Uterus (tissue), 4 donors: ENCODE data around the gene ARHGAP10. TPM values are rescaled to one million over a fixed set of nuclear protein-coding genes. Genes with fewer than 3 reads are reported as not detected.

ENCODE experiments used
- DNase-seq, 2 donors: peaks; one replicate each; pipeline ENCODE4 v3.0.0-alpha.2; 2019 to 2020
- H3K27ac ChIP-seq, 2 donors: fragments of 200-600 bp; sonication (generic); 1 replicate in 1 of 2; 2 replicates in 1 of 2; pipeline ENCODE4 v1.5.1; 2016 to 2018
- H3K27me3 ChIP-seq, 2 donors: fragments of 200-600 bp; sonication (generic); one replicate each; pipeline ENCODE4 v1.5.1; 2018 to 2019; ENCODE audit warnings: control low read depth in 1 of 2
- H3K36me3 ChIP-seq, 2 donors: fragments of 200-600 bp; sonication (generic); one replicate each; pipeline ENCODE4 v1.5.1; 2019; ENCODE audit warnings: control low read depth in 1 of 2
- H3K4me1 ChIP-seq, 2 donors: fragments of 200-600 bp; sonication (generic); one replicate each; pipeline ENCODE4 v1.5.1; 2018 to 2019; ENCODE audit warnings: control low read depth in 1 of 2
- H3K4me3 ChIP-seq, 2 donors: fragments of 200-600 bp; sonication (generic); 1 replicate in 1 of 2; 2 replicates in 1 of 2; pipeline ENCODE4 v1.5.1; 2018 to 2019; ENCODE audit warnings: mild to moderate bottlenecking in 1 of 2
- H3K9me3 ChIP-seq, 2 donors: fragments of 200-600 bp; sonication (generic); one replicate each; pipeline ENCODE4 v1.5.1; 2019; ENCODE audit warnings: control low read depth in 1 of 2
- POLR2A ChIP-seq, 2 donors: fragments of 450-650 bp; IDR thresholded peaks; one replicate each; pipeline ENCODE4 v1.6.1; 2016; ENCODE audit warnings: antibody characterized with exemption in 2 of 2, mild to moderate bottlenecking in 1 of 2, moderate library complexity in 1 of 2
- intact Hi-C: fragments of 100-400 bp; cut with DNase I; formaldehyde crosslinking; loops from one replicate; pipeline ENCODE4 v1.15.1; 2023; ENCODE audit warnings: low total_unique reads
- total RNA-seq, 4 donors: library from RNA; depleted of rRNA in 3 of 4; stranded (reverse); fragments of >200 nt in 3 of 4; gene quantifications; one replicate each; pipeline versions ENCODE4 v1.1.0 to v1.2.4, GENCODE V29; 2014 to 2023
- TF ChIP-seq, protein P1 (sequence below), 4 experiments: fragments of 200-600 bp in 2 of 4; fragments of 450-650 bp in 2 of 4; sonication (generic) in 2 of 4; IDR thresholded peaks; one replicate each; pipeline ENCODE4 v1.5.1; 2016 to 2019; ENCODE audit warnings: antibody characterized with exemption in 4 of 4, mild to moderate bottlenecking in 2 of 4, moderate library complexity in 1 of 4
- donor health status: DM: yes; HTN: yes; CAD: no.

The ARHGAP10 gene
- total RNA-seq, 4 donors from 2014 or later: 25.1 to 94.4 (median 54.4) TPM

DNA sequence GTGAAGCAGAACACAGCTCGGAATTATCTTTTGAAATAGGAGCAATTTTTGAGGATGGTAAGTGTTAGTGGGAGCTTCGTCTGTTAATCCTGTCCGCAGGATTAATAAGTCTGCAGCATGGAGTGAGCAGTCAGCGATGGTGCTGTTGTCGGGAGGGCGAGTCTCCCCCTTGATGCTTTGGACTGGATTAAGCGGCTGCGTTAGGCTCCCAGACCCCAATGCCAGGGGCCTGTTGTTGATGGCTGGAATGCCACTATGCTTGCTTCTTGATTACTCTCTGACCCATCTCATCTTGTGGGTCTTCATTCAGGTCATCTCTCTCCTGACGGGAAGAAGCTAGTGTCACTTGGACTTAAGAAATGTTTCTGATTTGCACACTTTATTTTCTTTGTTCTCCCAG is 332.6 kb downstream of the ARHGAP10 start:
- no peaks in the 10 kb centered on the region for H3K4me1 ChIP-seq

DNA sequence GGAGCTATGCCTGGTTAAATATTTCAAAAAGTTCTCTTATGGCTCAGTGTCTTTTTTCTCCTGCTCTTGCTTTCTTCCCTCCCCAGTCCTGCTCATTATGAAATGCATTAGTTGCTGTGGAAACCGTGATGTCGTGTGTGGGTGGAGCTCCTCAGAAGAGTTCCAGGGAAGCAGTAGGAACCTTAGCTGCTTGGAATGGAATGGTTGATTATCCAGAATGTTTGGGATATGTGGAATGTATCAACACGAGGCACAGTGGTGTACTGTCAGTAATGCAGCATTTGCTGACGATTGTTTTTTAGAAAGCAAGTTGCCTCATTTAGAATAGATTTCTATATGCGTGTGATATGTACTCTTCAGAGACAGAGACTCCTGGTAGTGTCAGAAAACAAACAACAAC is 333.2 kb downstream of the ARHGAP10 start:
- DNase-seq: no peak
- Histone ChIP-seq H3K27me3 (no peaks in the 10 kb centered on the region), H3K4me3 (no peak overlapping the region), H3K4me1 (no peaks in the 10 kb centered on the region), H3K27ac (no peak overlapping the region), H3K9me3 (no peaks in the 10 kb centered on the region), H3K36me3 (no peaks in the 10 kb centered on the region)
- intact Hi-C loops: no loop called here
- TF ChIP-seq, protein P1, sequence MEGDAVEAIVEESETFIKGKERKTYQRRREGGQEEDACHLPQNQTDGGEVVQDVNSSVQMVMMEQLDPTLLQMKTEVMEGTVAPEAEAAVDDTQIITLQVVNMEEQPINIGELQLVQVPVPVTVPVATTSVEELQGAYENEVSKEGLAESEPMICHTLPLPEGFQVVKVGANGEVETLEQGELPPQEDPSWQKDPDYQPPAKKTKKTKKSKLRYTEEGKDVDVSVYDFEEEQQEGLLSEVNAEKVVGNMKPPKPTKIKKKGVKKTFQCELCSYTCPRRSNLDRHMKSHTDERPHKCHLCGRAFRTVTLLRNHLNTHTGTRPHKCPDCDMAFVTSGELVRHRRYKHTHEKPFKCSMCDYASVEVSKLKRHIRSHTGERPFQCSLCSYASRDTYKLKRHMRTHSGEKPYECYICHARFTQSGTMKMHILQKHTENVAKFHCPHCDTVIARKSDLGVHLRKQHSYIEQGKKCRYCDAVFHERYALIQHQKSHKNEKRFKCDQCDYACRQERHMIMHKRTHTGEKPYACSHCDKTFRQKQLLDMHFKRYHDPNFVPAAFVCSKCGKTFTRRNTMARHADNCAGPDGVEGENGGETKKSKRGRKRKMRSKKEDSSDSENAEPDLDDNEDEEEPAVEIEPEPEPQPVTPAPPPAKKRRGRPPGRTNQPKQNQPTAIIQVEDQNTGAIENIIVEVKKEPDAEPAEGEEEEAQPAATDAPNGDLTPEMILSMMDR (IDR thresholded peaks at IDR 0.05): no peak
- no peak for TF ChIP-seq POLR2A (IDR thresholded peaks at IDR 0.05)

More for the DNA sequence above, 332.6 kb downstream of the ARHGAP10 start:
- intact Hi-C loops: no loop called here
- Histone ChIP-seq H3K27me3 (no peaks in the 10 kb centered on the region), H3K36me3 (no peaks in the 10 kb centered on the region), H3K27ac (no peak overlapping the region), H3K9me3 (no peaks in the 10 kb centered on the region), H3K4me3 (no peak overlapping the region)
- no peak for DNase-seq
- no peak for TF ChIP-seq POLR2A (IDR thresholded peaks at IDR 0.05)
- TF ChIP-seq, protein P1 (IDR thresholded peaks at IDR 0.05): no peak

DNA sequence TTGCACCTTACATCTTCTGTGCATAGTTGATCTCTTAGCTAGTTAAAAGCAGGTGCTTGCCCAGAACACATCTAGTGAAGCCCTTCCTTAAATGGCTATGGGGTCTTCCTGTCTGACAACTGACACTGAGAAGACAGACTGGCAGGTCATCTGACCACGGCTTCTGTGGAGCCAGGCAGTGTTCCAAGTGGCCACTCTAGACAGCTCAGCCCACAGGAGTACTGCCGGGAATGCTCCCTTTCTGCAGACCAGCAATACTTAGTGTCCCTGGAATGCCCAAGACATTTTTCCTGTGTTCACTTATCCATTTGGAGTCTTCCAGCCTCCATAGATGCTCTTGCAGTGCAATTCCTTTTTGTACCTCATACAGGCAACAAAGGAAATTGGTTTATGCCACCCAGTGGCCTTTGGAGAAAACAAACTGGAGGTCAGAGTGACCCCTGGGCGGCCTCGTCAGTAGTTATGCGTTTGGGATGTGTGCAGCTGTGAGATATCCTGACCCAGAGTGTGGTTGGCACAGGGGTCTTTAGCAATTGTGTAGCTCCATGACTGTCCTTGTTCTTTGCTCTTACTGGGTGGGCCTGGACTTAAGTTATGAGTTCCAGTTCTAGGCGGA is 335.5 kb downstream of the ARHGAP10 start:
- no peaks in the 10 kb centered on the region for H3K36me3 ChIP-seq
- intact Hi-C loops: no loop called here

DNA sequence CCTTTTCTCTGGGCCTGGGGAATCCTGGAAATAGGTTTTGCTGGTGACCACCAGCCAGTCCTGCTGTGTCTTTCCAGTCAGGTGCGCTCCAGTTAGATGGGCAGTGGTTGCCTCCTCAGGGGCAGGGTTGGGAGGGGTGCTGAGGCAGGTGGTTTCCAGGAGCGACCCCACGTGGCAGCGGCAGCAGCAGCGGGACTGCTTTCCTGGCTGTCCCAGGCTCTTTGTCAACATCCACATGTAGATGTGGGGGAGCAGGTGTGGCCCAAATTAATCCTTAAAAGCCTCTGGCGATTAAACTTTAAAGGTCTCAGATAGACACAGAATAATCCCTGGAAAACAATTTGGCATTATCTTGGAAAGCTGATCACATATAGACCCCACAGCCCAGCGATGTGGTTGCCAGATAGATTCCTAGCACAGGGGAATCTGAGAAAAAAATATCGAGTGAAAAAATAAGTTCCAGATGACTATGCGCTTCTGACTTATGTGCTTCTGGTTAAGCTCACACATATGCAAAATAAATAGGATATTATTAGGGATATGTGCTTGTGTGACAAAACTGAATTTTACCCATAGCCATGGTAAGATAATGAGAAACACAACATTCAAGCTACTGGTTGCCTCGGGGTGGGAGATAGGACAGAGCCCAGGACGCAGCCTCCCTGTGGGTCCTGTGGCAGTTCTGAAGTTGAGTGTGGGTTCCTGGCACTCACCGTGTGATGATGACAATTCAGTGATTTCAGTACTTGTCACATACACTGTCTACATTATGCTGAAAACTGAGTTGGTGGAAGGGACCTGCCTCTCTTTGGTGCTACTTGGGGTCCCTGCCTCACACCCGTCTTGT is 336.4 kb downstream of the ARHGAP10 start:
- H3K4me1 ChIP-seq: no peaks in the 10 kb centered on the region
- H3K9me3 ChIP-seq: no peaks in the 10 kb centered on the region
- intact Hi-C loops: no loop called here
- H3K27ac ChIP-seq: no peak overlapping the region
- no peak for DNase-seq
- H3K4me3 ChIP-seq: no peak overlapping the region
- H3K27me3 ChIP-seq: no peaks in the 10 kb centered on the region
- H3K36me3 ChIP-seq: no peaks in the 10 kb centered on the region
- no peak for TF ChIP-seq POLR2A (IDR thresholded peaks at IDR 0.05)
- TF ChIP-seq, protein P1 (IDR thresholded peaks at IDR 0.05): no peak

More for the DNA sequence above, 335.5 kb downstream of the ARHGAP10 start:
- DNase-seq: no peak
- no peak overlapping the region for H3K4me3 ChIP-seq
- H3K9me3 ChIP-seq: no peaks in the 10 kb centered on the region
- H3K27me3 ChIP-seq: no peaks in the 10 kb centered on the region
- H3K4me1 ChIP-seq: no peaks in the 10 kb centered on the region
- no peak overlapping the region for H3K27ac ChIP-seq
- TF ChIP-seq, protein P1 (IDR thresholded peaks at IDR 0.05): no peak
- TF ChIP-seq POLR2A (IDR thresholded peaks at IDR 0.05): no peak
